ENCODE measurements around the gene FHOD3.
A peak's percentile ranks its signal among the peaks of the same experiment; 100 is the strongest.

The FHOD3 gene

DNA sequence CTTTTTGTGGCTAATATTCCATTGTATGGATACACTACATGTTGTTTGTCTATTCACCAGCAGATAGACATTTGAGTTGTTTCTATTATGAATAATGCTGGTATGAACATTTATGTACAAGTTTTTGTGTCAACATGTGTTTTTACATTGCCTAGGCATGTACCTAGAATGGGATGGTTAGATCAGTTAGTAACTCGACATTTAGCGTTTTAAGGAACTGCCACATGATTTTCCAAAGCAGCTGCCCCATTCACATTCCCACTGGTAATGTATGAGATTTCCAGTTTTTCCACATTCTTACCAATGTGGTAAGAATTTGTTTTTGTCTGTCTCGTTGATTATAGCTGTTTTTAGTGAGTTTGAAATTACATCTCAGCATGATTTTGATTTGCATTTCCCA, 112.8 kb downstream of the FHOD3 start:
- DNase-seq (ENCODE audit: low read depth): no peak

DNA sequence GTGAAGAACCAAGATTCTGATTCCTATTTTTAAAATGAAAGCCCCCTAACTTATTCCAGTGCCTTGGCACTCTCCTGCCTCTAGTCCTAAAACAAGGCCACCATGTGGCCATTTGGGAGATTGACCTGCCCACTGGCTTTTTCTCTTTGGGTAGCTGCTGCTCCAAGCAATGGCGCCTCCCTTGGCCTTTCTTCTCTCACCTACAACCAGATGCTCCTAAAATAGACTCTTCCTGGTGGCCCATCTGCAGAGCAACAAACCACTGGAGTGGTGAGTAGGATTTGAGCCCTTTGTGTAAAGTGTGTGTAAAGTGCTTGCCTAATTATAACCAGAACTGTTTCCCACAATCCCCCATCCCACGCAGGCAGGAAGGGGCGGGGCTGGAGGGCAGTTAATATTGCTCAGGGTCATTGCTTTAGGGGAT, 114.2 kb downstream of the FHOD3 start:
- DNase-seq (ENCODE audit: low read depth): peak; percentile 14

DNA sequence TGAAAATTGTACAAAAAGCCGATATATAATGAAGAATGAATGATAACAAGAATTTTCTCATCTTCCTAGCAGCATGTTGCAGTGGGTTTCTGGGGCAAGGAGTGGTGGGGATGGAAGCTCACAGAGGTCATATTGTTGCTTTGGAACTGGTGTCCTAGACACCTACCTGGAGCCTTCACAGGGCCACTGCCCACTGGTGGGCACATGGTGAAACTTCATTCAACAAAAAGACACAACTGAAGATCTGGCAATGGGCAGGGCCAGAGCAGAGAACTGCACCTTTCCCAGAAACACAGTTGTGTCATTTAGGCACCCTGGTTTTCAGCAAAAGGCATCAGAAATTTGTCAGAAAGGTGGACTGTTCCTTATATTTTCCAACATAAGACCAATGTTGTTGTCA, 115.3 kb downstream of the FHOD3 start:
- DNase-seq (ENCODE audit: low read depth): no peak

DNA sequence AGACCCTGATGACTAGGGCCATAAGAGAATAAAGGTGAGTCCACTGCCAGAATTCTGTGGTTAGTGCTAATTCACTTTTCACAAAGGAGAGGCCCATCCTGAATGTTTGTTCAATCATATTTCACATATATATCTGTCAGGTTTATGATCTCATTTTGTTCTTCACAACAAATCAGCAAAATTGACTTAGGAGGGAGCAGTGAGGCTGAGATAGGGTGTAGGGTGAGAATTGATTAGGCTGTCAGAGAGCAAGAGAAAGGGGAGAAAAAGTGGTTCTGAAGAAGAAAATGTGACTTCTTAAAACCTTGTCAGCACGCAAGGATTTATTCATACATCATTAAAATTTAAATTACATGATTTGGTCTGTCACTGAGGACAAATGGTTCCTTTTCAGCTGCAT, 117.7 kb downstream of the FHOD3 start:
- DNase-seq (ENCODE audit: low read depth): no peak

DNA sequence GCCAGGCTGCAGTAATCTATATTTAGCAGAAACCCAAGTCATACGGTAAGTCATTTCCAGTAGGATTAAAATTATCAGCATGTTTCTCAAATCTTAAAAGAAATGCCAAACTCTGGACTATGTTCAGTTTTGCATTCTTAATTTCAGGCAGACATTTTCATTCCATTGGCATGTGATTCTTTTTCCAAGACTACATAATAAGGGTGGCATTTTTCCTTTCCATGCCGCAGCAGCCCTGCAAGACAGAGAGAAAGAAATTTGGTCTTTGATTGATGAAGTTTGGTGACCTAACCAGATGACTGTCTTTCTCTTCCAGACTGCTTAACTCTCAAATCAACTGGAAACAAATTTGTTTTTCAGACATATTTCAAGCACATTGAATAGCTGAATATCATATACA, 118.1 kb downstream of the FHOD3 start:
- DNase-seq (ENCODE audit: low read depth): peak; percentile 29

DNA sequence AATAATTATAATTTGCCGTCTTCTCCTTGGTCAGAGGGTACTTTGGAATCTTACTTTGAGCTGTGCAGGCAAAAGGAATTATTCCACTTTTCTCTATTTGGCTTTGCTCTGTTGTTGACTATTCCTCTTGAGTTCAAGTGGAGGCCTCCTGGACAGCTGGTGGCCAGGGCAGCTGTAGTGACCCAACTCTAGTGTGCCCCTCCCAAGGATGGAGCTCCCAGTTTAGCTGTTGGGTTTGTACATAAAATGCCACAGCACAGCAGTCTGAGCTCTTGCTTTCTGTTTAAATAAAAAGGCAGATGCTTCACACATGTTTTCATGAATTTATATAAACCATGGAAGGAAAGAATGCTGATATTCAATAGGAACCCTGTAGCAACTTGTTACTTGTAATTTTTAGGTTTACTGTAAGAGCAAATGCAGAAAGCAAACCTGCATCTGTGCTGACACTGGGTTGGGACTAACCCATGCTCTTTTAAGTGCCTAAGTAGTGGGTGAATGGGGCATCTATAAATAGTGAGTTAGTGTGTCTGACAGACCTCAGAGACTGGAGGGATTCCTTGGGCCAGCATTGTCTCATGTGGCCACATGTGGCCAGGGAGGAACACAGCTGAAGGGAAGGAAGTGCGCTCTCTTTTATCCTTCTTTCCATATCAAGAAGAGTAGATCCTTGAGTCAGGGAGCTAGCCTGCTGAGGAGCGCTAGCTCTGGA, 121.8 kb downstream of the FHOD3 start:
- peak; percentile 86 for DNase-seq (ENCODE audit: low read depth)

DNA sequence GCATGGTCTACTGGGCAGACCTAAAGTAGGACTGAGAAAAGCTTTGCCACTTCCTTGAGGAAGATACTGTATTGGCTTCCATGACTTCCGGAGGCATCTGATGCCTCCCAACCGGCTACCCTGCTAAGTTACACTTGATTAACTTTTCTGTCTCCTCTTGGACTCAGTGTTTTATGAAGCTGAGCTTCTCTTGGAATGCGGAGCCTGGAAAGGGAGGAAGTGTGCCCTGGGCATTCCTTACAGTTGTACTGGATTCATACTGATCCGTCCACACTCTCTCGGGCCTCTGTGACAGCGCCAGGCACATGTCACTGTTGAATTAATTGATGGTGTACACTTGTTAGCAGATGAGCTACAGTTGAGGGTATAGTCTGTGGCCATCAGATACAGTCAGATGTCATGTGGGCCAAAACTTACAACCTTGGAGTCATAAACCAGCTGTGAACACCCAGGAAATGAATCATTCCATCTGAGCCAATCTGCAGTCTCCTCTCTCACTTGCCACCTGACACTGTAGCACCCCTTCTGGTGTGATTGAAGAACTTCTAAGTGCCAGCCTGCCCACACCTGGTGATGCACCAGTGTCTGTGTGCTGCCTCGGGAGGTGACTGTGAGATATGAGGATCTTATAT, 122.5 kb downstream of the FHOD3 start:
- peak; percentile 9 for DNase-seq (ENCODE audit: low read depth)

DNA sequence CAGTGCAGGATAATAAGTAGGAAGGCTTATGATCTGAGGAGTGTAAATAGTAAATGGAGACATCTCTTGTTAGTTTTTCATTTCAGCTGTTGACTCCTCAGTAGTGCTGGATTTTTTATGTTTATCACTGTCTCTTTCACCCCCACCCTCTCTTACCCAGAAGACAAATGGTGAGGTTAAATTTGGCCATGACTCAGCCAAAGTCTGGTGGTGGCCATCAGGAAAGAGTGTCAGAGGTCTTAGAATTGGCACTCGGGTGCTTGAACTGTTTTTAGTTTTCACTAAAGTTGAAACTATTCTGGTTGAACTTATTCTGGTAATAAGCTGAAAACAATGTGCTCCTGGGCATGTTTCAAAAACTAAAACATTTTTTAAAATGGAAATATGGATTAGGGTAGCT, 123.3 kb downstream of the FHOD3 start:
- DNase-seq (ENCODE audit: low read depth): peak; percentile 22

DNA sequence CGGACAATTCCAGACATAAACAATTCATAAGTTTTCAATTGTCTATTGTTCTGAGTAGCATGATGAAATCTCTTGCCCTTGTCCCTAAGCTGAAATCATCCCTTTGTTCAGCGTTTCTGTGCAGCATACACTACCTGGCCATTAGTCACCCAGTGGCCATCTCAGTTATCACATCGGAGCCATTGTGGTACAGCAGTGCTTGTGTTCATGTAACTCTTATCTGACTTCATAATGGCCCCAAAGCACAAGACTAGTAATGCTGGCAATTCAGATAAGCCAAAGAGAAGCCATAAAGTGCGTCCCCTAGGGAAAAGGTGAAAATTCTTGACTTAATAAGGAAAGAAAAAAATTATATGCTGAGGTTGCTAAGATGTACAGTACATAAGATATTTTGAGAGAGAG, 127.2 kb downstream of the FHOD3 start:
- no peak for DNase-seq (ENCODE audit: low read depth)

DNA sequence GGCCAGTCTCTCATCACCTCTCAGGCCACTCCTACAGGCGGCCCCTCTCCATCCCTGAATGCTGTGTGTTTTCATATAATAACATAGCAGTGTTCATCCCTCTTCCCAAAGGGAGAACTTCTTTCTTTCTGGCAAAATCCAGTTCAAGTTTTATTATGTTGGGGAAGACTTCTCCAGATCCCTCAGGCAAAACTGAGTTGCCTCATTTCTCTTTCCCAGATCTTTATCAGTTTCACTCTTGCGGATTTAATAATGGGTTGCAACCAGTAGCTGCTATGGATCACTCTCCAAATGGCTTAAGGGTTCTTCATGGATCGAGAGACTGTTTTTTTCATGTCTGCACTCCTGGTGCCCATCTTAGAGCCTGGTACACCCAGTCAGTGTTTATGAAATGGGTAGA, 129.9 kb downstream of the FHOD3 start:
- no peak for DNase-seq (ENCODE audit: low read depth)

DNA sequence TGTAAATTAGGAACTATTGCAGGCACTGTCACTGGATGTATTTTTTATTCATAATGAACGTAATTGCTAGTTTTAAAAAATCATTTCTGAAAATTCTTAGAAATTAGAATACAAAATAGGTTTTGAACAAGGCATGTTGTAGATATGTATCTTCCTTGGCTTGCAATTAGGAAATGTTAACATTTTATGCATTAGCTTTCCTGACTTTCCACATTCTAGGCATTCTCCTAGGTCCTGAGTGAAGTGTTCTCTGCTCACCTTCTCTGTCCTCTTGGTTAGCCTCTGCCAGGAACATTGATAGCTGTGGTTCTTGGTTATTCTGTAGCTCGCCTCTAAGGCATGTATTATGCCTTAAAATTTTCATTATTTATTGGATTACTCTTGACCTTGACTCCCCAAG, 130.3 kb downstream of the FHOD3 start:
- DNase-seq (ENCODE audit: low read depth): no peak

DNA sequence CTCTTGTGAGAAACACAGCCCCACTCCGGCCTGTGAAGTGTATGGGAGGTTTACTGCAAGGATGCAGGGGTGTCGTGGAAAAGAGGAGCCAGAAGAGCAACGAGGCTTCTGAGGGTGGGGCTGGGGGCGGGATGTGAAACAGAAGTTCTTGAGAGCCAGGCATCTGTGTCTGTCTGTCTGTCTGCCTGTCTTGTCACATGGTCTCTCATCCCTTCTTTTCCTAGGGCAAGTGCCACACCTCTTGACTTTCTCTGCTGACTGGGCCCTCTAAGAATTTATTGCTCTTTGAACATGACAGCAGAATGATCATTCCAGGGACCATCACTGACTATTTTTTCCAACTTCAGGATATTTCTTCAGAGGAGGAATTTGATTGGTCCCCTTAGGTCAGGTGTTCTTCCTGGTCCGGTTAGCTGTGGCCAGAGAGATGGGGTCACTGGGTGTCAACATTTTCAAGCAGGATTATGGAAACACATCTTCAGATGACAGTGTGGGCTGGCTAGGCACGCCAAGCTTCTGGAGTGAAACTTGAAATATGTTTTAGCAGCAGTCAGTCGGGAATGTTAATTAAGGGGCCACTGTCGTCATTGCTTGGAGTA, 131.0 kb downstream of the FHOD3 start:
- DNase-seq (ENCODE audit: low read depth): no peak

DNA sequence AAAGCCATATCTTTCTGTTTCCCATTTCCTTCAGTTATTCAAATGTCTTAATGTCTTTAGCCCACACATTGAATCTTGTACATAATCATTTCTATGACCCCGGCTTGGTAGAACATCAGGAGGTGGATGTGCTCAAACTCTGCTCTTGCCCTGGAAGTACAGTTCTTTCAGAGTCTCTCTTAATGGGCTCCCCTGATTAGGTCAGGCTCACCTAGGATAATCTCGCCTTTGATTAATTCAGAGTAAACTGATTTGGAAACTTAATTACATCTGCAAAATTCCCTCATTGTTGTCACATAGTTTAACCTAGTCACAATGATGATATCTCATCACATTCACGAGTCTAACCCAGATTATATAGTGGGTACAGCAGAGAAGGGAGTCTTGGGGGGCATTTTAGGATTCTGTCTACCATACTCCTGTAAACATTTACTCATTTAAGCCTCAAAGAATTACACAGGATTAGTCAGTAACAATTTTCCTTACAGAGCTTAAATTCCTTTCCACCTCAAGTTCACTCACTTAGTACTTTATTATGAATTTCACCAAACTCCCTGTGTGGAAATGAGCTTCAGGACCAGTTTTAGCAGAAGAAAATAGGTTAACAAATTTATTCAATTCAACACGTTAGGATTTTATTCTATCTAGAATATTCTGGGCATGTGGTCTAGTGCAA, 135.5 kb downstream of the FHOD3 start:
- no peak for DNase-seq (ENCODE audit: low read depth)

DNA sequence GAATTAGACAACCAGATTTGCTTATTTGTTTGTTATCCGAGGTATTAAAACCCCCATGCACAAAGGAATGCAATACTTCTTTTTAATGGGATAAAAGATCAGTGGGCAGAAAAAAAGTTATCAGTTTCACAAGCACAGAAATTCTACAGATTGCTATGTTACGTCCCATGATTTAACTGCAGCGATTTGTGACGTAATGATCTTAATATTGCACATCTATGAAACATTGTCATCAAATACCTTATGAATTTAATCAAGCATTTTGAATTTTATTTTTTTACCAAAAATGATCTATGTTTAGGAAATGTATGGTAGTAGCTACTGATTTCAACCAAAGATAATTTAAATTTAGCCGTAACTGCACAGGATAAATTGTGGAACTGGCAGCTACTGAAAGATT, 138.9 kb downstream of the FHOD3 start:
- no peak for DNase-seq (ENCODE audit: low read depth)

DNA sequence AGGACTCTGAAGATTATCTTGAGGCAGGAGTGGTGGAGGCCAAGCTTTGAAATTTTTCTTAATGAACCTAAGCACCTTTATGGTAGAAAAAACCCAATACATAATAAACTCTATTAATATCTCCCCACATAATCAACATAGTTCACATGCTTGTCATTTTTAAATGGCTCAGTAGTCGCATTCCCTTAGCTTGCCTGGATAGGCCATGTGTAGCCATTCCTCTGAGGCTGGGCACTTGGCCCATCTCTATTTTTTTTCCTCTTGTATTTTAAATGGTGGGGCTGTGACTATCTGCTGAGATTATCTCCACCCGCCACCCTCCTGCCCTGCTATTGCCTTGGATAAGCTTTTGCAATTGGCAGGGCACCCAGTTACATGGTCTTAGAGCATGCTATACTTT, 143.1 kb downstream of the FHOD3 start:
- DNase-seq (ENCODE audit: low read depth): peak; percentile 29

DNA sequence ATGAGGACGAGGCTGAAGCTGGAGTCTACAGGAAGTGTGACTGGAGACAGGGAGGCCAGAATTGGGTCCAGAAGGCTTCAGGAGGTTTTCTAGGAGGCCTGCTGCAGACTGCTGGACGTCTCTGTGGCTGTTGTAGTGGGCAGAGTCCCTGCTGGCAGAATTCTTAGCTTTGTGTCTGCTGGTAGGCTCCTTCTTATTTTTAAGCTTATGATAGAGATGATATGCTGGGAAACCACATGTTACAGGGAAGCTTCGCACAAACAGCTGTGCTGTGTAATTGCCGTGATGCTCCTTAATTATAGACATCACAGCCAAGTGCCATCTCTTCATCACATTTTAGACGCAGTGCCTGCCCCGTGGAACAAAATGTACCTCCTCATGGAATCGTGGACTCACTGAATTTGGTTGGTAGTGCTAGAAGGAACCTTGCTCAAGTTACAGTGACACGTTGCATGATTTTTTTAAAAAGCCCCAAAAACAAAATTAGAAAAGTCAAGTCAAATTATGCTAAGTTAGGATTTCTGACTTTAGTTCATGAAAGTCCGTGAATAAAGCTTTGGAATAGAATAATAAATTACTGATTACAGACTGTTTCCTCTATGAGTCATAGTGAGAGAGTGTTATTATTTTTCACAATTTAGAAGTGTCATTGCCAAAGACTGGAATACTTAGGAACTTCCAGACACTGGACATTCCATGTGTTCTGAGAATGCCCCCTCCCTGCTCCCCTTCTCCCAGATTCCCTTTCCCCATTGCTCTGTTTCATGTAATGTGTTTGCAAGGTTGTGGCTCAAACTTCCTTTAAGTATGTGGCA, 144.1 kb downstream of the FHOD3 start:
- DNase-seq (ENCODE audit: low read depth): peak; percentile 75

DNA sequence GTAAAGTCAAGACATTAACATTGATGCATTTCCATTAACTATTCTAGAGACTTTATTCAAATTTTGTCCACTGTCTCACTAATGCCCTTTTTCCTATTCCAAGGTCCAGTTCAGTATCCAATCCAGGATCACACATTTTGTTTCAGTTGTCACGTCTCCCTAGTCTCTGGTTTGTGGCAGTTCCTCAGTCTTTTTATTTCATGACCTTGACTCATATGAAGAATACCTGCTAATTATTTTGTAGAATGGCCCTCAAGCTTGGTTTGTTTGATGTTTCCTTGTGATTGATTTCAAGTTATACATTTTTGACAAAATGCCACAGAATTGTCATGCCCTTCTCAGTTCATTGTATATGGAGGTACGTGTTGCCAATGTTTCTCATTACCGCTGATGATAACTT, 145.2 kb downstream of the FHOD3 start:
- no peak for DNase-seq (ENCODE audit: low read depth)

DNA sequence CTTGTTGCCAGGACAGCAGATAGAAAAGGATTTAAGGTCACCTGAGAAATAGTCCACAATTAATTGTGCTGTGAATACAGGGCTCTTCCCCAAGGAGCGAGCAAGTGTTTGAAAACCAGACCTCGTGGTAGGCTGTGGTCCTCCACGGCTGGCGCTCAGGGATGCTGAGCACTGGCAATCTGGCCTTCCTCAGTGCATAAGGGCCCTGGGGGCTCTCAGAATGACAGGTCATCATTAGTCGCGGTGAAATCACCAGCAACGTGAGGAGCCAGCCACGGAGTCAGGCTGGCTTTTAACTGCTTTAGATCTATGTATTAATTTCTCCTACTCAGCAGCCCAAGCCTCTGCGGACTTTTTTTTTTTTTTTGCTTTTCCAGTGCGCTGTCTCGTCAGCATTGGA, 148.5 kb downstream of the FHOD3 start:
- no peak for DNase-seq (ENCODE audit: low read depth)

DNA sequence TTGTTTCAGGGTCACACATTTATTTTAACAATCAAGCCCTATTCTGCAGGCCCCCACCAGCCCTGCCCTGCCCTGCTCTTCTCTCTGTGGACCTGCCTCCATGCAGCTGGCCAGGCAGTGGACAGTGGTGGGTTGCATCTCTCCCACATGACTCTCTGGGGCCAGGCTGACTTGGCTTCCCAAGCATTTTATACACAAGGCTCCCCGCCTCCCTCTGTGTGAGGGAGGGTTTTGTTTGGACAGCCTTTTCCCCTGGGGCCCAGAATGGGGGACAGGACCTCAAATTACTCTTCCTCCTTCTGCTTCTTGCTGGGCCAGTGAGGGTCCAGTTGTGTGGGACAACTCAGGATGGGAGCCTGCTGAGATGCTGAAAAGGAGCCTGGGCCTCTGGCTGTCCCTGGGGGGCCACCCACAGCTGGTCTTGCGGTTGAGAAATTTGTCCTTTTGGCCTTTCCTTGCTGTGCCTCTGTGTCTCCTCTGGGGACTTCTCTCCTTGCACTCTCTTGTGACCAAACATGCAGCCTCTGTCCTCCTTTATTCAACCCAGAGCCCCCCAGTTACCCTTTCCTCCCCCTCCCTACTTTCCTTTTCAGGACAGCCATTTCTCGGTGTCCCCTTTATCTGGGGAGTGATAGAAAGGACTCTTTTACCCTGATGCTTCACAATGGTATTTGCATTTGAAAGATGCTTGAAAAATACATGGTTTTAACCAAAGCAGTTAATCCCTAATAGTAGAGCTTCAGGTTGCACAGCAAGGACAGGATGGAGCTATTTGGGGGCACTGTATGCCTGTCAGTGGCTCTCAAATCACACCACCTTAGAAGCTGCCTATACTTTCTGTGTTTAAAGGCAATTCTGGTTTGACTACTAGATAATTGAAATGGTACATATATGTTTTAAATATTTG, 151.1 kb downstream of the FHOD3 start:
- DNase-seq (ENCODE audit: low read depth): no peak

DNA sequence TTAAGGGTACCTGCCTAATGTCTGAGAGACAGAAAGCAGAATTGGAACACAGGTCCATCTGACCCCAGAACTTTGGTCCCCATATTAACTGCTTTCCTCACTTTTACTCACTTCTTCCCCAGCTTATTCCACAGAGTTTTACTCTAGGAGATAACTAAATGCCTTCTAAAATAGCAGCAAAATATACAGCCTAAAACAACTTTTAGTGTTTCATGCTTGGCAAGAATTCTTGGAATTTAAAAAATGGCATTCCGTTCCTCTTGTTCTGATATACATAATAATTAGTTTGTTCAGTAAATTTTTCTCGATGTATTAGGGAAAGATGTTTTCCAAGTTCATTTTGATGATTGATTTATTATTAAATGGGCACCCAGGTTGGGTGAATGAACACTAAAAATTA, 151.9 kb downstream of the FHOD3 start:
- DNase-seq (ENCODE audit: low read depth): no peak

DNA sequence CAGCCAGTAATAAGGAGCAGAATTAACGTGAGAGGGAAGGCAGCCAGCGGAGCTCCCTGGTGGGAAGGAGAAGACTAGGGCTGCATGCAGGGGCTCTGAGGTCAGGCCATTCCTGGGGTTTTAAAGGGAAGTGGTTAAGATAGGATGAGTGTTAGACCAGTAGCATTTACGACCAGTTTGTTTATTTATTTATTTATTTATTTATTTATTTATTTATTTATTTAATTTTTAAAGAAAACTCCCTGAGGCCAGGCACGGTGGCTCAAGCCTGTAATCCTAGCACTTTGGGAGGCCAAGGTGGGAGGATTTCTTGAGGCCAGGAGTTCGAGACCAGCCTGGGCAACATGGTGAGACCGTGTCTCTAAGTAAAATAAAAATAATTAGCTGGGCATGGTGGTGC, 152.8 kb downstream of the FHOD3 start:
- no peak for DNase-seq (ENCODE audit: low read depth)
